OCI-LY1 (cell line): ENCODE results near the gene ZHX3.

ENCODE experiments used
- CTCF ChIP-seq: fragments of 200-600 bp; sonication (generic), shearing (Covaris generic); IDR thresholded peaks from 2 replicates; pipeline ENCODE4 v1.5.1; 2017; ENCODE audit warnings: mild to moderate bottlenecking, antibody characterized with exemption, low read length, moderate library complexity, mixed read lengths
- EZH2 ChIP-seq: fragments of 200-600 bp; sonication (generic), shearing (Covaris generic); IDR thresholded peaks from 2 replicates; pipeline ENCODE4 v1.8.0; 2017; ENCODE audit warnings: borderline replicate concordance, mixed run types, mild to moderate bottlenecking, antibody characterized with exemption, low read length, moderate library complexity, mixed read lengths

DNA sequence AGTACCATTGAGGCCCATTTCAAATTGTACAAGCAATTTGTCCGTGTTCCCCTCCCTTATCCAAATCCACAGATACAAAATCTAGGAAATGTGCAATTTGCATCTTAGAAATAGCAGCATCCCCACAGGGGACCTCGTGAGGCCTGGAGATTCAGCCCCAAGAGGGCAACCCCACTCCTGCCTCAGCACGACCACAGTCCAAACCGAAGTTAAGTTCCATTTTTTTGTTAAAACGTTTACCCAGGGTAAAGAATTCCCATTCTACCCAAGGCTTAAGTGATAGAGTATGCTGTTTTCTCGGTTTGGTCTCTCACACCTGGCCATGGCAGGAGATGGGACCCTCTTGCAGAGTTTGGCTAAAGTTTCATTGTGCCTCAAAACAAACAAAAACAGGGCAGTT lies 139.0 kb downstream of the ZHX3 start:
- TF ChIP-seq CTCF (no peak), EZH2 (no peak)
